CD4-positive, alpha-beta T cell treated with Interleukin-15 for 4 hours (primary cell): ENCODE measurements around the gene DHX58.
A peak's percentile ranks its signal among the peaks of the same experiment; 100 is the strongest.

Experiments used
- DNase-seq: peaks from one replicate; pipeline ENCODE4 v3.0.0-alpha.2; 2020; ENCODE audit warnings: low spot score

DHX58 gene

DNA sequence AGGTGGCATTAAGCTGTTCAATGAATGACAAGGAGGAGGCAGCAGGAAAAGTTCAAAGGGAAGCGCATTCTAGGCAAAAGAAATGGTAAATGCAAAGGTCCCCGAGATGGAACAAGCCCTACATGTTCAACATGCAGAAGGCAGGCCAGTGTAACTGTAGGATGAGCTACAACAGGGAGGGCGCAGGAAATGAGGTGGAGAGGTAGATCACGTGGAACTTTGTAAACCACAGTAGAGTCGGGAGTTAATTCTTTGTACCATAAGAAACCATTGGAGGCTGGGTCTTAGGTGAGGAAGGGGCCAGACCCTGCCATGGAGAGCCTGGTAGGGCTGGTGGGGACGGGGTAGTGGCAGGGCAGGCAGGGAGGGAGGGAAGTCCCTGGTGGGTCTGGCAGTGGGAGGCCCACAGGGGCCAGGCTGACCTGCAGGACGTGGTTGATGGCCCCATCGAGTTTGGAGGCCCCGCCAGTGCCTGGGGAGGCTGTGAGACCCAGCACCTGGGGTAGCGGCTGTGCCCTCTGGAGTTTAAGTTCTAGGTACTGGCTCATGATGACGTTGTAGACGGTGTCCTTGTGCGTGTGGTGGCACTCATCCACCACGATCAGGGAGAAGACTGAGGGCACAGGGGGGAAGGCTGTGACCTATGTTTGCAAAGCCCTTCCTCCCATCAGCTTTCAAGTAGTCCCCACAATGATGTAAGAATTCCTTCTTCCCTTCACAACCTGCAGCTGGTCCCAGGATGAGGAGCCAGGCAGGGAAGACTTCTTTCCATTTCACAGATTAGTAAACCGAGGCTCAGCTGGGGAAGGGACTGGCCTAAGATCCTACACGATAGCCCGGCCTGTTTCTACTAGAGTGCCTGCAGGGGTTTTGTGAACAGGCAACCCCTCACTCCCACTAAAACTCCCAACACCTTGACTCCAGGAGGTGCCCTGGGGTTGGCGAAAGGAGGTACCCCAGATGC lies 1.9 kb downstream of the DHX58 start:
- DNase-seq = no peak

DNA sequence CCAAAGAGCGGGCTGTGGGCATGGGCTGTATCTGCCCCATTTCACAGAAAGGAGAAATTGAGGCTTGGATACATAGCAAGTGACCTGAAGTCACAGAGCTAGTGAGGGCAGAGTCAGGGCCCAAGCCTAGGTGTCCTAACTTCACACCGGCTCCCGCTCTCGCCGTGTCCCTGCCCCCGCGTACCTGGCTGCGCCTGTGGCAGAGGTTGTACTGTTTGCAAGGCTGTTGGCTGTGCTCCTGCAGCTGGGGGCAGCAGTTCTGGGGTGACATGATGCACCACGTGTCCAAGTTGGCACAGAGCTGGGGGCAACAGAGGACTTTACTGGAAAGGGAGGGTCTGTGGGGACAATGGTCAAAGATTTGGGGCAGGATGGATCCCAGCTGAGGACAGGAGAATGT lies 3.4 kb downstream of the DHX58 start:
- DNase-seq = no peak

DNA sequence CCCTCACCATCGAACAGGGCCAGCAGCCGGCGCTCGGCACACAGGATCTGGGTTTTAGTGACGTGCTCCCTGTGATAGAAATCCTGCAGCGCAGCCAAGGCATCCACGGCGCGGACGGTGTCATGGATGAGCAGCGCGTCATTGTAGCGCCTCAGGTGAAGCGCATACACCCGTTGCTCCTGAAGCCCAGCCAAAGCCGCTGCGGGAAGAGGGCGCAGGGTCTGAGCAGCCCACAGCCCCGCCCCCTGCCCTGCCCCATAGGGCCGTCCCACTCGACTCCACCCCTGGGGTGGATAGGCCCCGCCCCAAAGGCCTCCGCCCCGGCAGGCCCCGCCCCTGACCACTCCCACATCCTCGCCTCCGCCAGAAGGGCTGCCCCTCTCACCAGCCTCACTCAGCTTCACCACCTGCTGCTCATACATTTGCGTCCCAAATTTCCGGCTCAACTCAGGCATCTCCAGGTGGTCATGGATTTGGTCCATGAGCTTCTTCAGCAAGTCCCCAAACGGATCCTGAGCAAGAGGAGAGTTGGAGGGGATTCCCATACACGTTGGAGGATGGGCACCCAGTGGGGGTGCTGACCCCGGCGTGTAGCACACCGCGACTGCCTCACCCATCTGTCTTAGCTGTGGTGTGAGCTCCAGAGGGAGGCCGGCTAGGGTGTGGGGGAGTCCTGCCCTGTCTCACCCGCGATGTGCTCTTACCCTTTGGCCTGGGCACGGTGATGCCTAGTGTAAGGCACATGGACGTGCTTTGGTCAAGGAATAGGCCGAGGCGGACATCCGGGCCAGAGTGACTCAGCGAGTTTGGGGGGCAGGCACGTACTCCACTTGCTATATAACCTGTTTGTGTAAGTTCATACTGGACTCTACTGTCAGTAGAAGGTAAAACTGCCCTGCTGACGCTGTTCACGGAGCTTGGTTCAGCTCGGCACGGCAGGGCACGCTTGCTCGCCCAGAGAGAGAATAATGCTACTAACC lies 4.6 kb downstream of the DHX58 start:
- DNase-seq = peak; percentile 86

DNA sequence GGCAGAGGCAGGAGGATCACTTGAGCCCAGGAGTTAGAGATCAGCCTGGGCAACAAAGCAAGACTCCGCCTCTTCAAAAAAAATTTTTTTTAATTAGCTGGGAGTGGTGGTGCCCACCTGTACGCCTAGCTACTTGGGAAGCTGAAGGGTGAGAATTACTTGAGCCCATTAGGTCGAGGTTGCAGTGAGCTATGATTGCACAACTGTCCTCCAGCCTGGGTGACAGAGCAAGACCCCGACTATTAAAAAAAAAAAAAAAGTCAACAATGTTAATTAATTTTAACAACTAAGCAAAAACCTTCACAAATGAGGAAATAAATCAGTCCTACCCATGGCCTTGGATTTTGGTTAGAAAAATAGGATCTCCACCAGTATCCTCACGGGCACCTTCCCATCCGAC lies 5.4 kb downstream of the DHX58 start:
- no peak for DNase-seq

DNA sequence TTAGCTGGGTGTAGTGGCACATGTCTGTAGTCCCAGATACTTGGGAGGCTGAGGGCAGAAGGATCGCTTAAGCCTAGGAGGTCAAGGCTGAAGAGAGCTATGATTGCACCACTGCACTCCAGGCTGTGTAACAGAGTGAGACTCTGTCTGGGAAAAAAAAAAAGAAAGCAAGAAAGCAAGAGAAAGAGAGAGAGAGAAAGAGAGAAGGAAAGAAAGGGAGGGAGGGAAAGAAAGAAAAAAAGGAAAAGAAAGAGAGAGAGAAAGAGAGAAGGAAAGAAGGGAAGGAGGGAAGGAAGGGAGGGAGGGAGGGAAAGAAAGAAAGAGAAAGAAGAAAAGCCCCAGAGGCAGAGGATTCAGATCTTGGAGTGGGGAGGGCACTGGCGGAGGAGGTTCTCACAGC lies 6.5 kb downstream of the DHX58 start:
- no peak for DNase-seq

DNA sequence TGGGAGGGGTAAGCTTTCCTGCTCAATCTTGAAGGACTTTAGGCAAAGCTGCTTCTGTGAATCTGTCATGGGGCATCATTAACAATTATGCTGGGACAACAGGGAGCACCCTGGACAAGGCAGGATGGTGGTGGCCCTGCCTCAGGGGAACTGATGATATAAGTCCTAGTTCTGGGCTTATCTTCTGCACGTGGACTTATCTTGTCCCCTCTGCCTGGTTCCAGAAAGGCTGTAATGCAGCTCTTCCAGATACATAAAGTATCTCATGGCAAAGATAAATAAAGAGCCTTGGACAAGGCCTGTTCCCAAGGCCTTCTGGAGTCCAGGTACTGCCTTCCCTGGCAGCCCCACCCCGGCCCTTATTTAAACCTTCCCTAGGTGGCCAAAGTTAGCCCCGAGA lies 8.2 kb downstream of the DHX58 start:
- DNase-seq = no peak

DNA sequence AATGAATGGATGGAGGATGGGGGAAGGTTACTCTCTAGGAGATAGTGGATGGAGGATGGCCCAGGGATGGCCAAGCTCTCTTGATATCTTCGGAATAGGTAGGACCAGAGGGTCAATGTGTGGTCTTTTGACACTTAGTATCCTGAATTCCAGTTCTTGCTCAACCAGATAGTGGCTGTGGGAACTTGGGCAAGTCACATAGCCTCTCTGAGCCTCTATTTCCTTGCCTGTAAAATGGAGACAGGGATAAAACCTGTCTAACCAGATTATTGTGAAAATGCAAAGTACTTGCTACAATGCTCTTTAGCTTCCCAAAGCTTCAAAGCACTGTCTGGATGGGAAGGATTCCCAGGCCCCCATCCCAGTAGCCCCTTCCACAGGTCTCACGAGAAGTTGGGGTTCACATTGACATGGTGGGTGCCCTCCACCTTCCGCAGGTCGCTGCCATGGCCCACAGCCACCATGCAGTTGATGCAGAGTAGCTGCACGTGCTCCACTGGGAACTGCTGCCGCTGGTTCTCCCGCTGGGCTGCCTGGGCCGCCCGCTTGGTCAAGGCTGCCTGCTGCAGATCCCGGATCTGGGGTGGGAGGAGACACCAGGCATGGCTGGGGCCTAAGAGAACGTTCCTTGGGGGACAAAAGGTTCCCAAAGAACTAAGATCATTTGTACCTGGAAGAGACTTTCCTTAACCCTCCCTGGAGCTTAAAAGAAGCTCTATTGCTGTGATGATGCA lies 9.1 kb downstream of the DHX58 start:
- DNase-seq = no peak

DNA sequence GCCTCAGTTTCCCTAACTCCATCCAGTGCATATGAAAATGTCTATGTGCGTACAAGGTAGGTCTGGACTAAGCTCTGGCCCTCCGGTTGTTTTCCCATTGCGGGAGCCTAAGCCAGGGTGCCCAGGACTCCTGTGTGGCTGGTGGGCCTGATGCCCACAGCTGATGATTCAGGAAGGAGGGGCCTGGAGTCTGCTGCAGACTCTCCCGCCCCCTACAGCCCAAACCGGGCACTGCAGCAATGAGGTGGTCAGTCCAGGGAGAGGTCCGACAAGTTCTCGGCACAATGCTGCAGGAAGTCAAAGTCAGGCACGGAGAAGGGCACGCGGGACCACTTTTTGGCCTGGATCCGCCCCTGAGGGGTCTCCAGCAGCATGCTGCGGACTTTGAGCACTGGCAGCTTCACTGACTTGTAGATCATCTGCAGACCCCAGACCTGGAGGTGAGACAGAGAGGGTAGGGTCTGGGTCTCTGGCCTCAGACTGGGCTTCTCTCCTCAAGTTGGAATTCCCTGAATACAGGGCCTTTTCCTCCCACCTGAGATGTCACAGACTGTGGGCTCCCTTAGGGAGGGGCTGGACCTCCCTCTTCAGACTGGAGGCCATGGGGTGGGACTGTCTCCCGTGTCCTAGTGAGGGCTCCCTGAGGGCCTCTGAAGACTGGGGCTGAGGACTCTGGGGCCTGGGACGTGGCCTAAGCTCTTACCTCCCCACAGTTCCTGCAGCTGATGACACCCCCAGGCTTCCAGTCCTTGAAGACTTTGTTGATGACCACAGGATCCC lies 10.8 kb downstream of the DHX58 start:
- DNase-seq = peak; percentile 59

DNA sequence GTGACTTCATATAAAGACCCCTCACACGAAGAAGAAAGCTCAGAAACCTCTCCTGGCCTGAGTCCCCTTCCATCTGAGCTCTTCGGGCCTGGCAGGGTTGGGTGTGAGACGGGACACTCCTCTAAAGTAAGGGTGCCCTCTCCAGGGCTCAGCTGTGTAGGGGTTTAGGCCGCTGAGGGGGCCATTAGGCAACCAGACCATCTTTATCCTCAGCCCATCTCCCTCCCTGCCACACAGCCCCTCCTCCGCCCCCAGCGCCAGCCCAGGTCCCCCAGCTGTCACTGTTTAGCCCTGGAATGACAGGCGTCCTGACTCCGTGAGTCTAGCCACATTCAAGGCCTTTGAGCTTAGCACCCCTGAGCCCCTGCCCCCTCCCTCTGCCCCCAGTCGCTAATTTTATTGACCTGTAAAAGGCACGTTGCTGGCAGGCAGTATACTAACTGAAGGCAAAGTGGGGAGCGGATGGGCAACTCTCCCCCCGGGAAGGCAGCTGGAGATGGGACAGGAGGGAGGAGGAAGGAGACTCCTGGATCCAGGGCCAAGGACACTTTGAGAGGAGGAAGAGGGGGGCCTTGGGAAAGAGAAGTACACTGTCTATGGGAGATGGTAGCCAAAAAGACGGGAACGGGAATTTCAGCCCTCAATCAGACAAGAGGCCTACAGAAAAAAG lies 13.6 kb downstream of the DHX58 start:
- no peak for DNase-seq

DNA sequence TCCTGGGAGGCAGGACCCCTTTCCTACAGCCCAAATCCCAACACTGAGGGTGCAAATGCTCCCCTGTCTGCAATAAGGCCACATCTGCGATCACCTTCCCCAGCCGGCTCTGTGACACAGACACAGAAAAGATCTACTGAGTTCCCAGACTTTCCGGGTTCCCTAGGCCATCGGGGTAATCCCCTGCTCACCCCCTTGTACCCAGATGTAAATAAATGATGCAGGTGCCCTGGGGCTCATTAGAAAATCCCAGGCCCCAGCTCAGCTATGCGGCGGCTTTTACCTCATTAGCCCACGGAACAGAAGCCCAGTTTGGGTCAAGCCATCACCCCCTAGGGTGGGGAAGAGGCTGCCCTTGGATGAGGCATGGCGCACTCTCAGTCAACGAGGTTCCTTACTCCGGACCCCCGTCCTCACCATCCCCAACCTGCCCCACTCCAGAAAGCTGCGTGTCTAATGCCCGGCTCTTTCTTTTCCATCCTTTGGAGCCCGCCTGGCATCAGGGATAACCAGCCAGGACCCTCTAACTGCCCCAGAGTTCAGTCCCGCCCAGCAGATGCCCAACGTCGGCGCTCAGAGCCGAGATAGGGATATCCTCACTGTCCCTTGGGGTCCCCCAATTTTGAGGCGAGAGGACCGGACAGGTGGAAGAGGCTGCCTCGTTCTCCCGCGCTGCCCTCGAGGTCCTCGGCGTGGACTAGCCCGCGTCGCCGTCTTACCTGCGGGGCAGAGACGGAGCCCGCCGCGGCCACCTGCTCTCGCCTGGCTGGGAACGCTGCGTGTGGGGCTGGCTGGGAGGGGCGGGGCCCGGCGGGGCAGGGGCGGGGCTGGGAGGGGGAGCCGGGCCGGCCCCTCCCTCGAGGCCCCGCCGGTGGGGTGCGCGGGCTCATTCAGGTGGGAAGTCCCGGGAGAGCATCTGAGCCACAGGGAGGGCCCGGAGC lies 14.6 kb downstream of the DHX58 start, which contains the start of gene ZNF385C:
Gene ZNF385C, minus strand, starts transcription at position 783 of the 941 bp plus-strand sequence. CDS start 35,417 bp downstream, outside the sequence.
- DNase-seq = peak; percentile 23

DNA sequence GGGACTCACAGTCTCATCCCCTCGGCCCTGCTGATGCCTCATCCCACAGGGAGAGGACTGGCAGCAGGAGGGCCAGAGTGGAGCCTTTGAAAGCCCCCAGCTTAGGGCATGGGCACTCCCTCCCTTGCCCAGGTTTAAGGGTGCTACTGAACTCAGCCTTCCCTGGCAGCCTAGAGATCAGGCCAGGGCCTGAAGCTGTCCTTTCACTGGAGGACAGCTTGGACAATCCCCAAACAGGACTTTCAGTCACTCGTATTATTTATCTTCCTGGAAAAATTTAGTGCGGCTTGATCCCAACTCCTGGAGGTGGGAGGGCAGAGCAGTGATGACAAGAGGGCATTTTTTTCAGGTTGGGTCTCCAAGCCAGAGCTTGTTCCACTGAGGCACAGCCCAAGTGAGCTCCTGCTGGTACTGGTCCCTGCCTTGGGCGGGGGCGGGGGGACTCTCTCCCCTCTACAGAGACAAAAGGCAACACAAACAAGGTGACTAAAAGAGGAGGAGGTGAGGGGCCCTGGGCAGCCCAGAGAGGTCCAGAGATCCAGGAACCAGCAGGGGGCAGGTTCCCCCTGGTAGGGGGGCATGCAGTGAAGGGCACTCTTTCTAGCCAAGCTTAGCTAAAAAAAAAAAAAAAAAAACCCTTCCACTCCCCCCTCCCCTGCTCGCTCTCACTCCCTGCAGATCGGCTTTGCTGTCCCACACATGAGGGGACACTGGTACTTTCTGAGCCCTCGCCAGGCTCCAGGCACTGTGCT lies 16.0 kb downstream of the DHX58 start:
- DNase-seq = no peak

DNA sequence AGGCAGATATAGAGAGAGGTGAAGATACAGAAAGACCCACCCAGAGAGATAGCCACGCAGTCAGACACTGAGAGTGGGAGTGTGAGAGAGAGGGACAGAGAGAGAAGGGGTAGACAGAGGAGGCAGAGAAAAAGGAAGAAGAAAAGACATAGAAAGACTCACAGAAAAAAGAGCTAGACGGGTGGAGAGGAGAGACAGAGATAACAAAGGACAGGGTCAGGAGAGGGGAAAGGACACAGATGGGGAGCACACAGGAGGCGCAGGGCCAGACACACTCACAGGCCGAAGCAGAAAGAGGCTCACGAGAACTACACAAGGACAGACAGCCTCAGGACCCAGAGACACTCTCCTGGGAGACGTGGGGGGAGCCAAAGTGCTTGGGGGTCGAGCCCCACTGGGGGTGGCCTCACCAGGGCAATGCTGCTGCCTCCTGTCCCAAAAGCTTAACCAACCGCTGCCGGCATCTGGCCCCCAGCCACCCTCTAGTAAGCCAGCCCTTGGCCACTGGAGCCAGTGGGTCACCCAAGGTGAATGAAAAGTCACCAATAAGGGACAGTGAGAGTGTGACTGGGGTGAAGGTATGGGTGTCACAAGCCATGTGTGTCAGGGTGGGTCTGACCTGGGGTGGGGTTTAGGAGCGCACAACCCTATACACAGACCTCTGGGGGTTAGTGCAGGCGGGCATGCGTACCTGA lies 18.0 kb downstream of the DHX58 start:
- DNase-seq = no peak

DNA sequence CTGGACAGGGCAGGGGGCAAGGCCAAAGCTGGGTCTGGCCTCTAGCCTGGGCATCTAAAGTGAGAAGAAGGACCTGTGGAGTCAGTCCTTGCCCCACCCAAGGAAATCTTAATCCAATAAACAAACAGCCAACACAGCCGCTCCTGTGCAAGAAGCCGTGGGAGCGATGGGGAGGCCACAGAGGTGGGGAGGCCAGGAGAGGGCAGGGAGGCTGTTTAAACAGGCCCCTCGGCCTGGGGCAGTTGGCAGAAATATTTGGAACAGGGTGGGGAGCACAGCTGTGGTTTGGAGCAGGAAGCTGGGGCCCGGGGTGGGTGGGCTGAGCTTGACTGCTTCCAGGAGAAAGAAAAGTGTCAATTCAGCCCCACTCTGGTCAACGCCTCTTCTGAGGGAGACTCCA lies 19.6 kb downstream of the DHX58 start:
- DNase-seq = no peak

DNA sequence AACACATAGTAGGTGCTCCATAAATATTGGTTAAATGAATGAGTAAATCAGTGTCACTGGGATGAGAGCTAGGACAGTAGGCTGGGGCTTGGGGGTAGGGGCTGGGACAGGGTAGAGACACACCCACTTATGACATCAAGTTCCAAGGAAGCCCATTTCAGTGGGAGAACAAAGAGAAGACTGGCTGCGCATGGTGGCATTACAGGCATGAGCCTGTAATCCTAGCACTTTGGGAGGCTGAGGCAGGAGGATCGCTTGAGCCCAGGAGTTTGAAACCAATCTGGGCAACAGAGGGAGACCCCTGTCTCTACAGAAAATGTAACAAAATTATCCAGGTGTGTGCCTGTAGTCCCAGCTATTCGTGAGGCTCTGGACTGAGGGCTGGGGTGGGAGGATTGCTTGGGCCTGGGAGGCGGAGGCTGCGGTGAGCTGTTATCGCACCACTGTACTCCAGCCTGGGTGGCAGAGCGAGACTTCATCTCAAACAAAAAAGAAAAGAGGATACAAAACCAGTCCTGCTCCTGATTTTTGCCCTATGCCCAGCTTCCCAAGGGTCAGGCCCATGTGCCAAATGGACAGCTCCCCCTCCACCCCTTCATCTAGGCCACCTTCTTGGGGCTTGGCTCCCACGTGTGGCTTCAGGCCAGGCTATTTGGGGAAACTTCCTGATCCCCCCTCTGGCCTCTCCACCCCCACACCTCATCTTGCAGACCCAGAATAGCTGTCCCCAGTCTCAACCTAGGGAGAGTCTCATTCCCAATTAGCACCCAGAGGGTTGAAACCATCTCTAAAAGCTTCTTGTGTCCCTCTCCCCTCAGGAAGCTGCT lies 21.3 kb downstream of the DHX58 start:
- DNase-seq = no peak

DNA sequence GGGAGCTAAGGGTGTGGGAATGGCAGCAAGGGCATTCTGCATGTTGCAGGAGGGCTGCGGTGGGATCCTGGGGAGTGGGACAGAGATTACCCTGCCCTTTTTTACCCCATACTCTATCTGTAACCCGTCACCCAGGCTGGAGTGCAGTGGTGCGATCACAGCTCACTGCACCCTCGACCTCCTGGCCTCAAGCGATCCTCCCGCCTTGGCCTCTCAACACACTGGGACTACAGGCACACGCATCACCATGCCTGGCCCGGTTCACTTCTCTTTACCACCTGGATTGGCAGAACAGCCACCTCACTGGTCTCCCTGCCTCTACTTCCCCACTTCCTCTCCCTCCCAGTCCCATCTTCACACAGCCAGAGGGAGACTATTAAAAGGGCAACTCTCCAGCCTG lies 23.8 kb downstream of the DHX58 start:
- no peak for DNase-seq

DNA sequence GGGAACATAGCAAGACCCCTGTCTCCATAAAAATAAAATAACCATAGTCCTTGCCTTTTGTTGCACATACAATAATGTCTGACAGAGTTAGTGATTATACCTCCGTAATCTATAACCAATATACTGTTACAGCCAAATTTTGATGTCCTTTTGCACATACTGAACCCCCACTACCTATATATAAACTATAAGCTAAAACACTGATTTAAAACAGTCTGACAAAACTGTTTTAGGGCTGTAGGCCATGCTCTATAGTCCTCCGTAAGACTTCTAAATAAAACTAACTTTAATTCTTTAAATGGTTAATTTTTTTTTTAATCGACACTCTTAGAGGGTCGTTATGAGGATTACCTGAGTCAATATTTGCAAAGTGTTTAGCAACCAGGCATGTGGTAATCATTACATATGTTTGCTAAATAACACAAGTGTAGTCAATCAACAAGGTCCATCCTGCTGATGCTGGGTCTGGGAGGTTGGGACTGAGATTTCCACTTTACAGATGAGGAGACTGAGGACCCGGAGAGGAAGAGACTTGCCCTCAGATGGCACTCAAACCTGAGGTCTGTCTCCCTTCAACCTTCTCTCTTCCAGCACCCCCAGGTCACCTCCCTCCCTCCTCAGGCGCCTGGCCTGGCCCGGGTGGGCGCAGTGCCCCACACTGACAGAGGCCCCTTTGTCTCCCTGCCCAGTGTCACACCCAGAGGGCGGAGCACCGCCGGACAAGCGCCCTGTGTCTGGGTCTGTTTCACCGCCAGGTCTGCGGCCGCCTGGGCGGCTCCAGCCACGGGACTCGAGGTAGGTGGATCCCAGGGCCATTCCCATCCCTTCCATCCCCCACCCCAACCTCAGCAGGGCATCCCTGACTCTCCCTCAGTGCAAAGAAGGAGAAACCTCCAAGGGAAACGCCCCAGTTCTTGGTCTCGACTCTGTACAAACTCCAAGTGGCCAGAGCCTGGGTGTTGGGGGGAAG lies 24.5 kb downstream of the DHX58 start:
- DNase-seq = no peak
